GM18909 (cell line): ENCODE data around the gene GEMIN2.
A peak's percentile ranks its signal among the peaks of the same experiment; 100 is the strongest.
"Not testable (repeated sequence)": the region's sequence is repeated elsewhere in the genome, so short reads cannot be mapped to it uniquely, and the experiment has no call there.

ENCODE experiments used
- ATAC-seq: cut with Tn5 transposase; IDR thresholded peaks from one replicate; pipeline ENCODE4 v1.9.1; 2021; ENCODE audit warnings: mild to moderate bottlenecking; ENCODE audit not compliant: unreplicated experiment, poor library complexity

The GEMIN2 gene

DNA sequence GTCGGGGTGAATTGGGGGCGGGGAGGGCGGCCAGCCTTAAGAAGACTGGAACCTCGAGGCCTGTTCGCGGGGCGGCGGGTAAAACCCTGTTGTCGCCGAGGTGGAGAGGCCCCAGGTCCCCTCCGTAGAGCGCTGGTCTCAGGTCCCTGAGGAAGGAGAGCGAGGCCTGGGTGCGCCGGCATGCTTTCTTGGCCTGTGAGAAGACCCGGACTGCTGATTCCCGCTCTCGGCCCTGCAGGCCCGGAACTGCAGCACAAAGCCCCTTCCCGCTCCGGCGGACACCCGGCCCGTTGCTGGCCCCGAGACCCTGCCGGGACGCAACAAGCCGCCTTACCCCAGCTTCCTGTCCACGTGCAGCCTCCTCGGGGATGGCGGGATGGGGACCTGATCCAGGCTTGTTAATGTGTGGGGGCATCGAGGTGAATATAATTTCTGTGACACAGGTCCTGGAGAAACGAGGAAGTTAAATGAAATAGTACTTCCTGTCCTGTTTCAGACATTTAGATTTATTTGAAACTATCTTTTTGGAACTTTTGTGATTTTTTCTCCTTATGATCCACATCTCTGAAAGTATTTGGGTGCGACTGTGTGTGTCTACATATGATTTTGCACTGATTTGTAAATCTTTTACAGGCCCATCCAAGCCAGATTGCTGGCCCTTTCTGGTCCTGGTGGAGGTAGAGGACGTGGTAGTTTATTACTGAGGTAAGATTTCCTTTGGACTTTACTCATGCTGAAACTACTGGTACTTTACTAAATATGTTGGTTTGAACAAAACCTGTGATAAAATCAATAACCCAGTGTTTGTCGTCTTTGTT, 61.5 kb downstream of the GEMIN2 start:
- ATAC-seq = peak; percentile 11

- ATAC-seq = no peak
These were observed 62.4 kb downstream of the GEMIN2 start for GRCh38 chr14:39176263-39177167.

GRCh38 chr14:39177168-39177545, 63.0 kb downstream of the GEMIN2 start:
- ATAC-seq = no peak

DNA sequence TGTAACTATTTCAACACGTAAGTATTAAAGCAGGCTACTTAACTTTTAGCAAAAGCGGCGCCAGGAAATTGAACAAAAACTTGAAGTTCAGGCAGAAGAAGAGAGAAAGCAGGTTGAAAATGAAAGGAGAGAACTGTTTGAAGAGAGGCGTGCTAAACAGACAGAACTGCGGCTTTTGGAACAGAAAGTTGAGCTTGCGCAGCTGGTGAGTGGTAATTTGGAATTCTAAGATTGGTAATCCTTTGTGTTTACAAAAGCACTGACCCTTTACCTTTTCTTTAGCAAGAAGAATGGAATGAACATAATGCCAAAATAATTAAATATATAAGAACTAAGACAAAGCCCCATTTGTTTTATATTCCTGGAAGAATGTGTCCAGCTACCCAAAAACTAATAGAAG, 64.9 kb downstream of the GEMIN2 start:
- no peak for ATAC-seq

GRCh38 chr14:39180553-39180952, 66.4 kb downstream of the GEMIN2 start:
- no peak for ATAC-seq

- no peak for ATAC-seq
These were observed 67.0 kb downstream of the GEMIN2 start for GRCh38 chr14:39181026-39181692.

GRCh38 chr14:39181693-39182047, 67.5 kb downstream of the GEMIN2 start:
- ATAC-seq = no peak

DNA sequence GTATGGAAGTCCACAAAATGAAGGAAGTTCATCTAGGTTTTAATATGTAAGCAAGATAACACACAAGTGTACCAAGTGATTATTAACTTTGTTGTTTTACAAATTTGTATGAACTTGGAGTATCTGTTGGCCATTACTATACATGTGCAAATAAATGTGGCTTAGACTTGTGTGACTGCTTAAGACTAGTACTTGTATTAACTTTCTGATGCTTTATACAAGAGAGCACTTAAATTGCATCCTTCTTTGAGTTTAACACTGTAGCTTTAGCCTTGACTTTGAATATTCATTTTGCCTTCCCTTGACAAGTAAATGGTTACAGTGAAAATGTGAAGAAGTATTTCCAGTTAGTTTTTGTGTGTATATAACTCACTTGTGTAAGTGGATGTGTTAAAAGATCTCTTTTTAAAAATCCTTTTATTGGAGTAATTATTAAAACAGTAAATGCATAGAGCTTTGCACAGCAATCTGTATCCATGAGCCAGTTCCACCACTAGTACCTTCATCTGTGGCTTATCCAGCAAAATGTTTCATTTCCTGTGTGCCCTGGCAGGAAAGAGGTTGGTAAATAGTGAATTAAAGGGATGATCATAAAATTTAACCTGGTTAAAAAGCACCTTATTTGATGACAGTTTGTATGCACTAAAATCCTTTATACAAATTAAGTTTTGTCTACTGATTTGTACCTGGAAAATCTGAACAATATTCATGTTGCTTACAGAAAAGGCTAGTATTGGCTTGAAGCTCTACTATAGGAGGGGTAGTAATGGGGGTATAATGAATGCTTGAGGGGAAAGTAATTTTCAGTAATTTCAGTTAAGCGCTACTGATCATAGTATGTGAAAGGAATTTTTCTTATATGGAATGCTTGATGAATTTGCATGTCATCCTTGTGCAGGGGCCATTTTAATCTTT, 68.9 kb downstream of the GEMIN2 start:
- ATAC-seq = no peak

DNA sequence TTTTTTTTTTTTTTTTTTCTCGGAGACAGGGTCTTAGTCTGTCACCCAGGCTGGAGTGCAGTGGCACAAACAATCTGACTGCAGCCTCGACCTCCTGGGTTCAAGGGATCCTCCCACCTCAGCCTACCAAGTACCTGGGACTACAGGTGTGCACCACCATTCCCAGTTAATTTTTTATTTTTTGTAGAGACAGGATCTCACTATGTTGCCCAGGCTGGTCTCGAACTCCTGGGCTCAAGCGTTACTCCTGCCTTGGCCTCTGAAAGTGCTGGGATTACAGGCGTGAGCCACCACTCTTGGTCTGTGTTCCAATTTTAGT, 69.5 kb downstream of the GEMIN2 start:
- not testable (repeated sequence) for ATAC-seq

- no peak for ATAC-seq
These were observed 70.6 kb downstream of the GEMIN2 start for GRCh38 chr14:39184628-39185255.

DNA sequence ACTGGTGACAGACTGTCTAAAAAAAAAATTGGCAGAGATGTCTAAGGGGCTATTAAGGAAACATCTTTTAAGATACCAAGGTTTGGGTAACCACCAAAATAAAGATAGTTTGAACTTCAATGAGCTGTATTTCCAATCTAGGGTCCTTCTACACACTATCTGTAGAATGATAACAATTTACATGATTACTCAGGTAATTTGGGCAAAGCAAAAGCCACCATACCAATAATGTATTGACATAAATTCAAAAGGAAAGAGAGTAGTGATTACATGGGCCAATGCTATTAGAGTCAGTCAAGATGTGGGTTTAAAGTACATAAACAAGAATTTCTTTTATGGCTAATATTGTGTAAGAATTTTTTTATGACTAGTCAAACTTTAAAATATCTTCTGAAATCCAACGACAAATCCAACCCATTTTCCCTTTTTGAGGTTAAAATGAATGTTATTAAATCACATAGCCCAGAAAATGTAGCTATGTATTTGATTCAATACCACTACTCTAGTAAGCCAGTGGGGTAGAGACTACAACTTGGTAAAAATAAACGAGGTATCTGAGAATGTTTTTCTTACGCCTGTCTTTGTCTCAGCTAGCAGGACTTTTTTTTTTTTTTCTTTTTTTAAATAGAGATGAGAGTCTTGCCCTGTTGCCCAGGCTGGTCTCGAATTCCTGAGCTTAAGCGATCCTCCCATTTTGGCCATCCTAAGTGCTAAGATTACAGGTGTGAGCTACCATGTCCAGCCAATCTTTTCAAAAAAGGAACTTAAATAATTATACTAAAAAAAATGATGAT, 71.3 kb downstream of the GEMIN2 start:
- ATAC-seq = no peak
